Lung microvascular endothelial cell (primary cell): ENCODE measurements around the gene TBC1D2. TPM values are rescaled to one million over a fixed set of nuclear protein-coding genes. Genes with fewer than 3 reads are reported as not detected.

Source experiments
- DNase-seq, 2 donors: peaks; one replicate each; pipeline versions ENCODE4 v3.0.0 to v3.0.0-alpha.2; 2010; ENCODE audit warnings: low read depth in 2 of 2
- total RNA-seq: library from RNA; depleted of rRNA; stranded (reverse); fragments of >200 nt; gene quantifications from 2 replicates; pipeline ENCODE4 v1.2.1, GENCODE V29; 2014

TBC1D2 gene
- total RNA-seq, 1 donor from 2014 or later, result 0.99 TPM

DNA sequence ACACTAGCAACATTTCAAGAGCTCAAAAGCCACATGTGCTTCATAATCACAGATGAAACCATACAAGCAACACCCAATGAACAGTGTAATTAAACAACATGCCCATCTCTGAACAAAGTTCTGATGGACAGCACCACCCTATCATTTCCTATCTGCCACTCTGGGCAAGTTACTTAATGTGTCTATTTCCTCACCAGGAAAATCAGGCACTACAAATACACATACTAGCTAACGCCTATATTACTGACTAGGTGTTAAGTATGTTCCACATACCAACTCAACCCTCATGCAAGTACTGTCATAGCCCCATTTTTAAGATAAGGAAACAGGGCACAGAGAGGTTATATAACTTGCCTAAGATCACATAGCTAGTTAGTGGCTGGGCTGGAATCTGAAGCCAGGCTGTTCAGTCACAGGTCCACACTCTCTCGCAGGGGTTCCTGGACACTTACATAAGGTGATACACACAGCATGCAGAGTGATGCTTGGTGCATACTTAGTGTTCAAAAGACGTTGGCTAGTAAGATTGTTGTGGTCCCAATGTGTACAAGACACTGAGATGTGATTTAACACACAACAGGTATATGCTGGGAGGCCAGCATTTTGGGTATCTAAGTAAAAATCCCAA lies 87.2 kb downstream of the TBC1D2 start:
- DNase-seq, result no peak

GRCh38 chr9:98164912-98165311 lies 90.5 kb downstream of the TBC1D2 start:
- no peak for DNase-seq

DNA sequence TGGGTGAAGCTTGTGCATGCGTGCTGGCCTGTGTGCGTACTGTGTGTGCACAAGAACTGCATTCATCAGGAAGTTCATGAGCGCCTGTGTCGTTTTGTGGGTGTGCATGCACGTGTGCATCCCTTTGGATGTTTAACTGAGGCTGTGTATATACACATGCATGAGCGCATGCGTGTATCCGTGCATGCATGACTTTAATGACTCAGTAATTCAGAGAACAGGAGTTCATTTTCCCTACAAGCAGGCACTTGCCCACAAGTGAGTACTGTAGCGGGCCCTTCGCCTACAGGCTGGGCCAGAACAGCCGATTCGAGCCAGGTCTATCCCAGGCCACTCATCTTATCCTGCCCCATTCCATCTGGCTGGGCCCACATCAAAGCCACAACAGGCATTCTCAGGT lies 92.8 kb downstream of the TBC1D2 start:
- DNase-seq, result no peak

GRCh38 chr9:98161851-98162250 lies 93.6 kb downstream of the TBC1D2 start:
- DNase-seq, result no peak

GRCh38 chr9:98159790-98160189 lies 95.7 kb downstream of the TBC1D2 start:
- no peak for DNase-seq

GRCh38 chr9:98159301-98159700 lies 96.1 kb downstream of the TBC1D2 start:
- DNase-seq, result no peak

- no peak for DNase-seq
Observed at GRCh38 chr9:98158071-98158831, 97.2 kb downstream of the TBC1D2 start.

DNA sequence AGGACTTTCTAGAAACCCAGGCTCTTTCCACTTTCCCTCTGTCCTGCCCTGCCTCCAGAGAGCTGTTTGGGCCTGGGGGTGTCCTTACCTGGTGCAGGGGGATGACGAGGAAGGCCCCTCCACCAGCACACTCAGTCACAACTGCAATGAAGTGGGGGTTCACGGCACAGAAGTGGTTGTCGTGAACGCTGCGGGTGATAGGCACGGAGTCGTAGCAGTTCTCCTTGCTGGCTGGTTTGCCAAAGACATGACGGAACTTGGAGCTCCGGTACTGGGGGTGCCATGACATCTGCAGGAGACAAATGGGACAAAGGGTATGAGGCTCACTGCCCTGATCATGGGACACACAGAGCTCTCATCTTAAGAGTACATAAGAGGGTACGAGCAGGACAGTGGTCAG lies 98.1 kb downstream of the TBC1D2 start:
- no peak for DNase-seq

GRCh38 chr9:98154678-98155077 lies 100.8 kb downstream of the TBC1D2 start:
- DNase-seq, result no peak

DNA sequence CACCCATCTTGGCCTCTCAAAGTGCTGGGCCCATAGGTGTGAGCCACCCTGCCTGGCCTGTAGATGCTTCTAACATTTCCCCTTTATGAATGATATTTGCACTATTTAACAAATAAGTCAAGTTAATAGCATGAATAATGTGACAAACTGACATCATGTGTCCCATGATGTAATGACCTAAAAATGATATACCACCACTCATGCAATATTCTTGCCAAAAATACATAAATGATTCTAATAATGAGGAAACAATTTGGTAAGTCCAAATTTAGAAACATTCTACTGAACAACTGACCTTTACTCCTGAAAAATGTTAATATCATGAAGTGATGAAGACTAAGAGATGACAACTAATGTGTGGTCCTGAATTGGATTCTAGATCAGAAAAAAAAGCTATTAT lies 102.9 kb downstream of the TBC1D2 start:
- DNase-seq, result no peak

- no peak for DNase-seq
Observed at GRCh38 chr9:98150721-98151120, 104.7 kb downstream of the TBC1D2 start.

DNA sequence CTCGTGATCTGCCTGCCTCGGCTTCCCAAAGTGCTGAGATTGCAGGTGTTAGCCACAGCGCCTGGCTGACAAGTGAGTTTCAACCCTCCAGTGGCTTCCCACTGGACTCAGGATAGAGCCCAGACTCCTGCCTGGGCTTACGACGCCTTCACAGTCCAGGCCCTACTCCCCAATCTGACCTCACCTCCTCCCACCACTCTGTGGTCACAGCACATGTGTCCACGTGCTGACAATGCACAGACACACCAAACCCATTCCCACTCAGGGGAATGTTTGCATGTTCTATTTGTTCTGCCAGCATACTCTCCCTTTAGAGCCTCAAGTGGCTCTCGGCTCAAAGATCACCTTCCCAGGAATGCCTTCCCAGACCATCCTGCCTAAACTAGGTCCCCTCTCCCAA lies 105.3 kb downstream of the TBC1D2 start:
- no peak for DNase-seq

DNA sequence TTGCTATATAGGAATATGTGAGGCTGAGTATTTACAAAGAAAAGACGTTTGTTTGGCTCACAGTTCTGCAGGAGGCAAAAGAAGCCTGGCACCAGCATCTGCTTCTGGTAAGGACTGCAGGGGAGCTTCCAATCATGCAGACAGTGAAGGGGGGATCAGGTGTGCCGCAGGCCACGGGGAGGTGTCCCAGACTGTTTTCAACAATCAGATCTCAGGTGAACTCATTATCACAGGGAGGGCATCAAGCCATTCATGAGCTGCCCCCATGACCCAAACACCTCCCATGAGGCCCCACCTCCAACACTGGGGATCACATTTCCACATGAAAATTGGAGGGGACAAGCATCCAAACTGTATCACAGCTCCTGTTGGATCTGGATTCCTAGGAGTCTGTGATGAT lies 106.0 kb downstream of the TBC1D2 start:
- DNase-seq, result no peak

Other genes starting within 250 kb of the TBC1D2 start
- 63.6 and 73.8 TPM in 2 replicates for gene NANS, start 198.9 kb downstream of the TBC1D2 start, total RNA-seq
- gene TRIM14, start 136.4 kb downstream of the TBC1D2 start, total RNA-seq, result 0.40 and 1.3 TPM in 2 replicates
- gene CORO2A, start 63.0 kb downstream of the TBC1D2 start, total RNA-seq, result 0.20 and 0.22 TPM in 2 replicates